Measurements from ENCODE around the gene HAUS6.

HAUS6 gene

DNA sequence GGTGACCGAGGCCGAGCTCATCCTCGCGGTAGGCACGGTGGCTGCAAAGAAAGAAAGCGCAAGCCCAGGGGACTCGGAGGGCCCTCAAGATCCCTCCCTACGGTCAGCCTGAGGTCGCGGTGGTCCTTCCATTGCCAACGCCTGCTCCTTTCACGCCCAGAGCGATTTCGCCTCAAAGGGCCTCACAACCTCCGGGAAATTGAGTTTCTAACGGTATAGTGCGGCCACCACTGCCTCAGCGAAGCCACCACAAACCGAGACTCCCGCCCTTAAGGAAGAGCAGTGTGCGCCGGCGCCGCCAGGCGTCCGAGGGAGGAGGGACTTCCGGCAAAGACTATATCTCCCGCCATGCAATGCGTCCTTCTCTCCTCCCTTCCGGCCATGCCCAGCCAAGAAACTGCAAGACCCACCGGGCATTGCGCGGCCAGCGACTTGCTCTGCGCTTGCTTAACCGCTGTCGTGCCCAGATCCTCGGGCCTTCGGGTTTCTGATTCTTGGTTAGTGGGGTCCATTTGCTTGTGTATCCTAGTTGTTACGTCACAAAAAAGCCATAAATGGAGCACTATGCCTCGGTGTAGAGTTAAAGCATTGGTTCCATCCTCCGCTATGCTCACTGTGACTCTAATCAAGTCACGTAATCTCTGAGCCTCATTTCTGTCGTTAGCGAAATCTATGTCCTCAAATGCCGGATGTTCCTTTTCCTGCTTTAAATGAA is at the start of gene HAUS6:
Gene HAUS6, minus strand, starts transcription at position 274 of the 715 bp plus-strand sequence. Its CDS starts 253 bp downstream, at position 21.
- TF ChIP-seq CTCF (IDR thresholded peaks at IDR 0.05), result no peak

- TF ChIP-seq CTCF (IDR thresholded peaks at IDR 0.05), result no peak
Measured at GRCh38 chr9:19151425-19152159, 48.9 kb upstream of the HAUS6 start.

DNA sequence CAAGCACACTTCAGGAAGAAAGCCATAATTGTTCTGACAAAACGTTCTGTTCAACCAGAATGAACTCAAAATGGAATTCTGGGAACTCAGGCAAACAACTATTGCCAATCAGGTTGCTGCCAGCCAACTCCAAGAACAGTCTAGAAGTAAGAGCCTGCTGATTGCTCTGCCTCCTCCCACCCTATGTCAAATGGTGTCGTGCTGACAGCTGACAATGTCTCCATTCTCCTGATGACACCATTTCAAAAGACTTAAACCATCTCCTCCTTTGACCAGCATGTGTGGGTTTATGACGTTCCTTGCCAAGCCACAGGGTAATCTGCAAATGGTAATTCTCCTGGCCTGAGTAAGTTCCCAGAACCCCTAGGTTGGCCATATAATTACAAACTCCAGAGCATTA is 46.5 kb upstream of the HAUS6 start:
- no peak for TF ChIP-seq CTCF (IDR thresholded peaks at IDR 0.05)

DNA sequence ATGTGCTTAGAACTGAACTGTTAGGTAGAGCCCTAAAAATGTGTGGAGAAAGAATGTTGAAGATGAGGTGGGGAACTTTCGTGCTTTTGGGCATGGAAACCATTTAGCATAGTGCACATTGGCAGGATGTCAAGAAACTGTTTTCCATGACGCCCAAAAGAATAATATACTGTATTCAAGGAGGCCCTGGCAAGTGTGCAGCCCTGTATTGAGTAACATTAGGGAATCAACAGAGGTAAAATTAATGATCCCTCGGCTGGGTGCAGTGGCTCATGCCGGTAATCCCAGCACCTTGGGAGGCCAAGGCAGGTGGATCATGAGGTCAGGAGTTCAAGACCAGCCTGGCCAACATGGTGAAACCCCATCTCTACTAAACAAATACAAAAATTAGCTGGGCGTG is 45.5 kb upstream of the HAUS6 start:
- TF ChIP-seq CTCF (IDR thresholded peaks at IDR 0.05), result no peak

- no peak for TF ChIP-seq CTCF (IDR thresholded peaks at IDR 0.05)
Measured at GRCh38 chr9:19146441-19147024, 43.8 kb upstream of the HAUS6 start.

GRCh38 chr9:19145881-19146280 is 43.2 kb upstream of the HAUS6 start:
- TF ChIP-seq CTCF (IDR thresholded peaks at IDR 0.05), result no peak

DNA sequence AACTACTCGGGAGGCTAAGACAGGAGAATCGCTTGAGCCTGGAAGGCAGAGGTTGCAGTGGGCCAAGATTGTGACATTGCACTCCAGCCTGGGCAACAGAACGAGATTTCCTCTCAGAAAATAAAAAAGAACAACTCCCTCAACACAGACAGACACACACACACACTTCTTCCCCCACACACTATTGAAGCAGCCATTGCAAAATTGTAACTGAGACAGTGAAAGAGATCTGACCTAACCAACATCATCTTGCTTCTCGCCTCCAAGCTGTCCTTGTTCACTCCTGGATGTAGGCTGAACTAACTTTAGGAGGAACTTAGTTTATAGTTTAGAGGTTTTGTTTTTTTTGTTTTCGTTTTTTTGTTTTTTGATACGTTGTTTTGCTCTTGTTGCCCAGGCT is 37.6 kb upstream of the HAUS6 start:
- no peak for TF ChIP-seq CTCF (IDR thresholded peaks at IDR 0.05)
